Vagina (tissue), 2 donors: ENCODE data around the gene CCDC9. TPM values are rescaled to one million over a fixed set of nuclear protein-coding genes. Genes with fewer than 3 reads are reported as not detected.

ENCODE experiments used
- DNase-seq, 2 donors: peaks; one replicate each; pipeline ENCODE4 v3.0.0-alpha.2; 2017; ENCODE audit errors: extremely low spot score in 2 of 2
- H3K27ac ChIP-seq: fragments of 200-600 bp; sonication (generic); one replicate; pipeline ENCODE4 v1.5.1; 2019
- H3K27me3 ChIP-seq: fragments of 200-600 bp; sonication (generic); one replicate; pipeline ENCODE4 v1.5.1; 2019
- H3K36me3 ChIP-seq, 2 donors: fragments of 200-600 bp; sonication (generic); one replicate each; pipeline ENCODE4 v1.5.1; 2017 to 2019
- H3K4me1 ChIP-seq: fragments of 200-600 bp; sonication (generic); one replicate; pipeline ENCODE4 v1.5.1; 2019
- H3K4me3 ChIP-seq, 2 donors: fragments of 200-600 bp; sonication (generic); 1 replicate in 1 of 2; 2 replicates in 1 of 2; pipeline ENCODE4 v1.5.1; 2016 to 2019
- H3K9me3 ChIP-seq: fragments of 200-600 bp; sonication (generic); one replicate; pipeline ENCODE4 v1.5.1; 2019
- POLR2A ChIP-seq, 2 donors: fragments of 450-650 bp; IDR thresholded peaks; one replicate each; pipeline ENCODE4 v1.6.1; 2017; ENCODE audit warnings: antibody characterized with exemption in 2 of 2, mild to moderate bottlenecking in 2 of 2, moderate library complexity in 2 of 2
- POLR2AphosphoS5 ChIP-seq, 2 donors: sonication (generic); formaldehyde crosslinking; IDR thresholded peaks; one replicate each; pipeline ENCODE4 v1.9.0; 2017; ENCODE audit warnings: antibody characterized with exemption in 2 of 2, mild to moderate bottlenecking in 2 of 2, low read depth in 1 of 2; ENCODE audit not compliant: insufficient read depth in 1 of 2
- intact Hi-C: fragments of 100-400 bp; cut with DNase I; formaldehyde crosslinking; loops from one replicate; pipeline ENCODE4 v1.15.1; 2023
- total RNA-seq: library from RNA; depleted of rRNA; stranded (reverse); fragments of >200 nt; gene quantifications from one replicate; pipeline ENCODE4 v1.2.3, GENCODE V29; 2016
- TF ChIP-seq, protein P1 (sequence below), 3 experiments: fragments of 450-650 bp in 2 of 3; fragments of 200-600 bp in 1 of 3; sonication (generic) in 1 of 3; IDR thresholded peaks; one replicate each; pipeline ENCODE4 v1.5.1; 2017 to 2019; ENCODE audit warnings: antibody characterized with exemption in 3 of 3, mild to moderate bottlenecking in 2 of 3, moderate library complexity in 2 of 3

CCDC9 gene
- total RNA-seq, 1 donor from 2014 or later: 19.2 TPM

DNA sequence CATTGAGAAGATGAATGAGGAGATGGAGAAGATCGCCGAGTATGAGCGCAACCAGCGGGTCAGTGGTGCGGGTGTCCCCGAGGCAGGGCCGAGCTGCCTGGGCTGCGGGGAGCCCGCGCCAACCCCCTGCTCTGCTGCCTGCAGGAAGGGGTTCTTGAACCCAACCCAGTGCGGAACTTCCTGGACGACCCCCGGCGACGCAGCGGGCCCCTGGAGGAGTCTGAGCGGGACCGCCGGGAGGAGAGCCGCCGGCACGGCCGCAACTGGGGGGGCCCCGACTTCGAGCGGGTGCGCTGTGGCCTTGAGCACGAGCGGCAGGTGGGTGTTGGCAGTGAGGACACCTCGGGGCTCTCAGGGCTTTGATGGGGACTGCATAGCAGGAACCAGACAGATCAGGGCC, 8.3 kb downstream of the CCDC9 start:
- H3K27ac ChIP-seq: no peak overlapping the region
- no peak for DNase-seq
- H3K36me3 ChIP-seq: peaks cover 0 to 69% of the 10 kb centered on the region in 2 donors
- no peaks in the 10 kb centered on the region for H3K9me3 ChIP-seq
- TF ChIP-seq, protein P1, sequence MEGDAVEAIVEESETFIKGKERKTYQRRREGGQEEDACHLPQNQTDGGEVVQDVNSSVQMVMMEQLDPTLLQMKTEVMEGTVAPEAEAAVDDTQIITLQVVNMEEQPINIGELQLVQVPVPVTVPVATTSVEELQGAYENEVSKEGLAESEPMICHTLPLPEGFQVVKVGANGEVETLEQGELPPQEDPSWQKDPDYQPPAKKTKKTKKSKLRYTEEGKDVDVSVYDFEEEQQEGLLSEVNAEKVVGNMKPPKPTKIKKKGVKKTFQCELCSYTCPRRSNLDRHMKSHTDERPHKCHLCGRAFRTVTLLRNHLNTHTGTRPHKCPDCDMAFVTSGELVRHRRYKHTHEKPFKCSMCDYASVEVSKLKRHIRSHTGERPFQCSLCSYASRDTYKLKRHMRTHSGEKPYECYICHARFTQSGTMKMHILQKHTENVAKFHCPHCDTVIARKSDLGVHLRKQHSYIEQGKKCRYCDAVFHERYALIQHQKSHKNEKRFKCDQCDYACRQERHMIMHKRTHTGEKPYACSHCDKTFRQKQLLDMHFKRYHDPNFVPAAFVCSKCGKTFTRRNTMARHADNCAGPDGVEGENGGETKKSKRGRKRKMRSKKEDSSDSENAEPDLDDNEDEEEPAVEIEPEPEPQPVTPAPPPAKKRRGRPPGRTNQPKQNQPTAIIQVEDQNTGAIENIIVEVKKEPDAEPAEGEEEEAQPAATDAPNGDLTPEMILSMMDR (IDR thresholded peaks at IDR 0.05): no peak
- TF ChIP-seq POLR2AphosphoS5 (IDR thresholded peaks at IDR 0.05; ENCODE audit: insufficient read depth in 1 of 2, low read depth in 1 of 2) (no peak), POLR2A (IDR thresholded peaks at IDR 0.05) (no peak)
- H3K27me3 ChIP-seq: no peaks in the 10 kb centered on the region
- no peaks in the 10 kb centered on the region for H3K4me1 ChIP-seq
- intact Hi-C loops: no loop called here
- H3K4me3 ChIP-seq: no peak overlapping the region

- H3K4me1 ChIP-seq: peaks cover under 1% of the 10 kb centered on the region
- peaks cover 0 to 68% of the 10 kb centered on the region in 2 donors for H3K36me3 ChIP-seq
- DNase-seq: no peak
- H3K9me3 ChIP-seq: no peaks in the 10 kb centered on the region
- no peak overlapping the region for H3K4me3 ChIP-seq
- no peaks in the 10 kb centered on the region for H3K27me3 ChIP-seq
- TF ChIP-seq POLR2AphosphoS5 (IDR thresholded peaks at IDR 0.05; ENCODE audit: insufficient read depth in 1 of 2, low read depth in 1 of 2): no peak
- TF ChIP-seq, protein P1 (IDR thresholded peaks at IDR 0.05): no peak
- TF ChIP-seq POLR2A (IDR thresholded peaks at IDR 0.05): no peak
- intact Hi-C loops: no loop called here
- no peak overlapping the region for H3K27ac ChIP-seq
These were observed 10.1 kb downstream of the CCDC9 start for GRCh38 chr19:47266401-47266941.

DNA sequence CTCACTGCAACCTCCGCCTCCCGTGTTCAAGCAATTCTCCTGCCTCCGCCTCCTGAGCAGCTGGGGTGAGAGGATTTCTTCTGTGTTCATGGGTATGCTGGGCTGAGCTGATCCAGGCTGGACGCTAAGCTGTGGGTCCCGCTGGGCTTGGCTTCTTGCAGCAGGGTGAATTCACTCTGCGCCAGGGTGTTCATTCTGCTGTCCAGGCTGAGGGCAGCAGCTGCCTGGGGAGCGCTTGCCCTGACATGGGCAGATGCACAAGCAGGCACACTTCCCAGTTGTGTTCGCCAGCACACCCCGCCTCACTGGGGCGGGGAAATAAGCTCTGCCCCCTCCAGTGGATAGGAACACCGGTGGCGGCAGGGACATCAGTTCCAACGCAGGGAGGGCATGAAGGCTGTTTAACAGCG, 11.0 kb downstream of the CCDC9 start:
- H3K36me3 ChIP-seq: peaks cover 0 to 64% of the 10 kb centered on the region in 2 donors
- no peak overlapping the region for H3K4me3 ChIP-seq
- no peaks in the 10 kb centered on the region for H3K27me3 ChIP-seq
- no peaks in the 10 kb centered on the region for H3K9me3 ChIP-seq
- peaks cover 9% of the 10 kb centered on the region for H3K4me1 ChIP-seq
- DNase-seq: no peak
- H3K27ac ChIP-seq: no peak overlapping the region
- intact Hi-C loops: no loop called here
- TF ChIP-seq, protein P1 (IDR thresholded peaks at IDR 0.05): no peak

GRCh38 chr19:47268028-47268427, 11.7 kb downstream of the CCDC9 start:
- Histone ChIP-seq H3K27ac (no peak overlapping the region), H3K27me3 (no peaks in the 10 kb centered on the region), H3K4me1 (peaks cover 16% of the 10 kb centered on the region), H3K4me3 (no peak overlapping the region), H3K9me3 (no peaks in the 10 kb centered on the region), H3K36me3 (peaks cover 0 to 61% of the 10 kb centered on the region in 2 donors)
- TF ChIP-seq POLR2A (IDR thresholded peaks at IDR 0.05) (no peak), POLR2AphosphoS5 (IDR thresholded peaks at IDR 0.05; ENCODE audit: insufficient read depth in 1 of 2, low read depth in 1 of 2) (no peak)
- TF ChIP-seq, protein P1 (IDR thresholded peaks at IDR 0.05): no peak
- intact Hi-C loops: no loop called here
- DNase-seq: no peak

DNA sequence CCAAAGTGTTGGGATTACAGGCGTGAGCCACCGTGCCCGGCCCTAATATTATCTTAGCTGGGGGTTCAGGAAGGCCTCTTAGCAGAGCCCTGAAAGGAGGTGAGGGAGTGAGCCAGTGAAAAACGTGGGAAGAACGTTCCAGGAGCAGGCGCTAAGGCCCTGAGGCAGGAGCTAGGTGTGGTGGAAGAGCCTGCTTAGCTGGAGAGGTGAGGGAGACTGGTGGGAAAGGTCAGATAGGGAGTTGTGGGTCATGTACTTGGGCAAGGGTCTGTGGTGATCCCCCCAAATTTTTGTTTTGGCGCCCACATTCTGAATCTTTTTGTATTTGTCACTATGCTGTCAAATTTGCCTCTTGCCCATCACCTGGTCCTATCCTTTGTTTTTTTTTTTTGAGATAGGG, 13.3 kb downstream of the CCDC9 start:
- Histone ChIP-seq H3K4me3 (no peak overlapping the region), H3K27ac (no peak overlapping the region), H3K4me1 (peaks cover 17% of the 10 kb centered on the region), H3K9me3 (no peaks in the 10 kb centered on the region), H3K36me3 (peaks cover 0 to 52% of the 10 kb centered on the region in 2 donors), H3K27me3 (no peaks in the 10 kb centered on the region)
- DNase-seq: no peak
- intact Hi-C loops: no loop called here
- TF ChIP-seq POLR2A (IDR thresholded peaks at IDR 0.05) (no peak), POLR2AphosphoS5 (IDR thresholded peaks at IDR 0.05; ENCODE audit: insufficient read depth in 1 of 2, low read depth in 1 of 2) (no peak)
- TF ChIP-seq, protein P1 (IDR thresholded peaks at IDR 0.05): no peak
